GM12874 (cell line): ENCODE measurements around the gene FRZB.

Source experiments
- TF ChIP-seq, protein P1 (sequence below): IDR thresholded peaks from 2 replicates; pipeline ENCODE4 v1.5.1; 2011; ENCODE audit warnings: low read depth, mild to moderate bottlenecking, control low read depth, low read length, moderate library complexity; ENCODE audit not compliant: insufficient read depth

Gene FRZB

DNA sequence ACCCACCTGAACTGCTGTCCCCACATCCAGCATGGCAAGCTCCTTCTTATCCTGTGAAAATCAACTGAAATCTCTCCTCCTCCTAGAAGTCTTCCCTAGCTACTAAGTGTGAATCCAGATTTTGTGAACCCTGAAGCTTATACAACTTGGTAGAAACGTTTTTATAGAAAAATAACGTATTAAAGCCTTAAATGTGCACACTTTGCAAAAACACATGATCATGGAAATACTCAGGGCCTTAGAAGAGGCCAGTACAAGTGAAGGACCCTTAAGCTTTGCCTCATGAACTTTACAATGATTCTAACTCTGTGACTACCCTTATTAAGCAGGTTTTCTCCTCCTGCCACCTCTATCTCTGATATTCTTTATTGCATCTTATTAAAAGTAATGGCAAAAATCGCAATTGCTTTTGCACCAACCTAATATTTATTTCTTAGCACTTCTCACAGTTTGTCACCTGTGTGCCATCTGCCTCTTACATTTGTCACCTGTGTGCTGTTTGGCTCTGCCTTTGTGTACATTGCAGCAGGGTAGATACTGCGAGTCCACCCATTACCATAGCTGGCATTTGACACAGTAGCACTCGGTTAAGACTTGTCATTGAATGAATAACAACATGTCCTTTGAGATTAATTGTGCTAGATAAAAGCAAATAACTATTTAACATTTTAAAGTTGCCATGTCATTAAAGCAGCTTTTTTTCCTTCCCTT lies 42.2 kb downstream of the FRZB start:
- TF ChIP-seq, protein P1, sequence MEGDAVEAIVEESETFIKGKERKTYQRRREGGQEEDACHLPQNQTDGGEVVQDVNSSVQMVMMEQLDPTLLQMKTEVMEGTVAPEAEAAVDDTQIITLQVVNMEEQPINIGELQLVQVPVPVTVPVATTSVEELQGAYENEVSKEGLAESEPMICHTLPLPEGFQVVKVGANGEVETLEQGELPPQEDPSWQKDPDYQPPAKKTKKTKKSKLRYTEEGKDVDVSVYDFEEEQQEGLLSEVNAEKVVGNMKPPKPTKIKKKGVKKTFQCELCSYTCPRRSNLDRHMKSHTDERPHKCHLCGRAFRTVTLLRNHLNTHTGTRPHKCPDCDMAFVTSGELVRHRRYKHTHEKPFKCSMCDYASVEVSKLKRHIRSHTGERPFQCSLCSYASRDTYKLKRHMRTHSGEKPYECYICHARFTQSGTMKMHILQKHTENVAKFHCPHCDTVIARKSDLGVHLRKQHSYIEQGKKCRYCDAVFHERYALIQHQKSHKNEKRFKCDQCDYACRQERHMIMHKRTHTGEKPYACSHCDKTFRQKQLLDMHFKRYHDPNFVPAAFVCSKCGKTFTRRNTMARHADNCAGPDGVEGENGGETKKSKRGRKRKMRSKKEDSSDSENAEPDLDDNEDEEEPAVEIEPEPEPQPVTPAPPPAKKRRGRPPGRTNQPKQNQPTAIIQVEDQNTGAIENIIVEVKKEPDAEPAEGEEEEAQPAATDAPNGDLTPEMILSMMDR, result no peak

DNA sequence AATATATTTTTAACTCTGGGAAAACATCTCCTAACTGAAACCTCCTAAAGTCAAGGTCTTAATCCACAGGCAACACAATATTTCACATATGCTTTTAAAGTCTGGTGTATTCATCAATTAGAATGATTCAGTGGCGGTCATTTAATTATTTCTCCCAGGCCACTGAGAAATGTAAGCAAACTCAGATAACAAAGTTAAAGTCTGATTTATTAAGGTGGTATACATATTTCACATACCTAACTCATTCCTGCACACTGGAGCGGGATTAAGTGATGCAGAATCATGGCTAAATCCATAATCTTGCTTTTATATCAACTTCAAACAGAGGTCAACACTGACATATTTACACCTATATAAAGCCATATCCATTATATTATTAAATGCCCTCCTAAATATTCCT lies 43.7 kb downstream of the FRZB start:
- TF ChIP-seq, protein P1, result no peak

DNA sequence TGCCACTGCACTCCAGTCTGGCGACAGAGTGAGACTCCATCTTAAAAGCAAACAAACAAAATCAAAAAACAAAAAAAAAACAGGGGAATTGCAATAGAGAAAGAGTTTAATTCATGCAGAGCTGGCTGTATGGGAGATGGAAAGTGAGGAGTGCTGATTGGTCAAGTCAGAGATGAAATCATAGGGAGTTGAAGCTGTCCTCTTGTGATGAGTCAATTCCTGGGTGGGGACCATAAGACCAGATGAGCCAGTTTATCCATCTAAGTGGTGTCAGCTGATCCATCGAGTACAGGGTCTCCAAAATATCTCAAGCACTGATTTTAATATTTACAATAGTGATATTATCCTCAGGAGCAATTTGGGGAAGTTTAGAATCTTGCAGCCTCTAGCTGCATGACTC lies 45.3 kb downstream of the FRZB start:
- TF ChIP-seq, protein P1, result no peak

DNA sequence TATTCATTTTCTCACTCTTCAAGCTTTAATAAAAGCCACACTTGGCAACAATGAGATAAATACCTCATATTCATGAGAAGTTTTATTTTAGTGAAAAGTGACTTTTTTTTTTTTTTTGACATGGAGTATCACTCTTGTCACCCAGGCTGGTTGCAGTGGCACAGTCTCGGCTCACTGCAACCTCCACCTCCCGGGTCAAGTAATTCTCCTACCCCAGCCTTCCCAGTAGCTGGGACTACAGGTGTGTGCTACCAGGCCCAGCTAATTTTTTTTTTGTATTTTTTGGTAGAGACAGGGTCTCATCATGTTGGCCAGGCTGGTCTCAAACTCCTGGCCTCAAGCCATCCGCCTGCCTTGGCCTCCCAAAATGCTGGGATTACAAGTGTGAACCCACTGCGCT lies 47.0 kb downstream of the FRZB start:
- TF ChIP-seq, protein P1, result no peak

DNA sequence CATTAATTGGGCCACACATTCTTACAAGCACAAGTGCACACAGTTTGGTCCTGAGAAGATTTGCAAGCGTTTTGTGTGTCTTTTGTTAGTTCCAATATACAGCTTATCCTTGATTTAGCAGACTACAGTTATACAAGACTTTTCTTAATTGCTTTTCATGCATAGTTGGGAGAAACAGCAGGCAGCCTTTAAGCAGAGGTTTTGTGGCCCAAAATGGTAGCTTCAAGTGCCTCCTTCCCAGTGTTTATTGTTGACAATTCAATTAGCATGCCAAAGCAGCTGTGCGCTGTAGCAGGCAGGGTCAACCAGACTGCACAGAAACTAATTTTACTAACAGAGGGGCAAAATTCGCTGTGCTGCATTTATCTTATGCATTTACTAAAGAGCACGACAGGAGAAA lies 47.5 kb downstream of the FRZB start:
- TF ChIP-seq, protein P1, result no peak

DNA sequence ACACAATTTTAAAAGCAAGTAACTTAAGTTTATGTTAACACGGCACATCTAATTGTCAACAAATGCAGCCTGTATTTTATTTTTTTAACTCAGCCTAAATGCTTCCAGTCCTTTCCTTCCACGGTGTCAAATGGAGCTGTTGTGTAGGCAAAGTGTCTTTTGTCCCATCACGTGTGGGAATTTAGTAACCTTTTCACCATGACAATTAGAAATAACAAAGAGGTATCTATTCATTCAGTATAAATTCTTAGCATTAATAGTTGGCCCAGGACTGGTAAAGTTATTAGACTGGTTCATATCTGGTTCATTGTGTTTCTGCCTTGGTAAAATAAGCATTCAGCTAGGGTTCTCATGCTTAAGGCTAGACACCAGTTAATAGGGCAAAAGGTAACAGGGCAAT lies 47.9 kb downstream of the FRZB start:
- TF ChIP-seq, protein P1, result no peak

DNA sequence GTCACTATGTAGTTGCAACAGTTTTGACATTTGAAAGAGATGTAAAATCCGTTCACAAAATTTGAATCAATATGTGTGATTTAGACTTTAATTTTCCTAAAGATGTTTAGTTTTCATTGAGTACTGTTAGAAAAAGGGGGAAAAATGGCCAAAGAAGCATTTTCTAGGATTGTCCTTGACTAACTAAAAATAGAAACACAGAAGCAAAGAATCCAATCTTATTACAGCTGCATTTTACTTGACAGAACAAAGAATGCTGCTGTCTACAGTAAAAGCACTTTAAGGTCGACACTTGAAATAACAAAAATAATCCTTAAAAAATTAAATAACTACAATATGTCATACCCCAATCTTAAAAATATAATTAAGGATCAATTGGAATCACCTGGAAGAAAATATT lies 48.9 kb downstream of the FRZB start:
- TF ChIP-seq, protein P1, result no peak
